GM18517 (cell line): ENCODE data around the gene TDRD7.

Source experiments
- ATAC-seq: cut with Tn5 transposase; IDR thresholded peaks from one replicate; pipeline ENCODE4 v1.9.1; 2021; ENCODE audit warnings: mild to moderate bottlenecking, moderate library complexity; ENCODE audit not compliant: unreplicated experiment

TDRD7 gene

GRCh38 chr9:97386733-97387503, 25.0 kb upstream of the TDRD7 start:
- ATAC-seq, result peak; percentile 47

DNA sequence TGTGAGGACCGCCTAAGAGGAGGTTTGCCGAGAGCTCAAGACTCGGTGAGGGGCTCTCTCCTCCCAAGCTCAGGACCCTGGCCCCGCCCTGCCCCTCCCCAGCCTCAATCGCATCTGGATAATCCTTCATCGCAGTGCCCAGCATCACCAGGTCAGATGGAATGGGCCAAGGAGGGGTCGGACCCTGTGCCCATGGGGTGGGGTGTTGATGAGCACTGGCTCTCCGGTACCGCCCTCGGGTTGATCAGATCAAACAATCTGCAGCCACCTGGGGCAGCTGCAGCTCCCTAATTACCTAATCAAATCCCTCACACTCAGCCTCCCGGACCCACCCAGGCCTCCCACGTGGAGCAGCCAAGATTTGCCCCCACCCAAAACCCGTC, 24.4 kb upstream of the TDRD7 start:
- ATAC-seq, result no peak

DNA sequence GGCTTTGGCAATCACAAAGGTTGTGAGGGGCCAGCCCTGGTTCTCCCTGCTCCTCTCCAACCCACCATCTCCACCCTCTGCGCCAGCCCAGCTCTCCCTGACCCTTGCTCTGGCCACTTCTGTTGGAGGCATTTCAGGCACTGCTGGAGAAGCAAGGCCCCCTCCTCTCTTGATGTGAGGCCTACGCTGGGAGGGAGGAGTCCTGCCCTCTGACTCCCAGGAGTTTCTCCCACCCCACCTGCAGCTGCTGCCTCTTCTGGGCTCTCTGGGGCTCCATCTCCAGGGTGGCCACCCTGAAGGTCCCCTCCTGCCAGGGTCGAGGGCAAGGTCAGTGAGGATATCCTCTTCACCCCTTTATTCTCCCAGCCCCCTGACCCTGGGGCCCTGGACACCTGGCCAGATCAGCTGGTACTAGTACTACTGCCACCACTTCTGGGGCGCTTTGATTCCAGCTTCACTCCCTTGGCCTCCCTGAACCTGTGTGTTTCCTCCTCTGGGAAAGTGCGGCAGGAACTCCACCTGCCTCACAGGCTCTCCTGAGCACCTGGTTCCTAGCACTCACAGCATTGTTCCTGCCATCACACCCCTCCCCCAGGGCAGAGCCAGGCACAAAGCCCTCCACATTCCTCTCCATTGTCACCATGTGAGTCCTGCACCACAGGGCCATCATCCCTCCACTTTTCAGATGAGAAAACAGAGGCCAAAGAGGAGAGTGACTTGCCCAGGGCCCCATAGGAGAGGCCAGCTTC, 23.8 kb upstream of the TDRD7 start:
- peak; percentile 14 for ATAC-seq

DNA sequence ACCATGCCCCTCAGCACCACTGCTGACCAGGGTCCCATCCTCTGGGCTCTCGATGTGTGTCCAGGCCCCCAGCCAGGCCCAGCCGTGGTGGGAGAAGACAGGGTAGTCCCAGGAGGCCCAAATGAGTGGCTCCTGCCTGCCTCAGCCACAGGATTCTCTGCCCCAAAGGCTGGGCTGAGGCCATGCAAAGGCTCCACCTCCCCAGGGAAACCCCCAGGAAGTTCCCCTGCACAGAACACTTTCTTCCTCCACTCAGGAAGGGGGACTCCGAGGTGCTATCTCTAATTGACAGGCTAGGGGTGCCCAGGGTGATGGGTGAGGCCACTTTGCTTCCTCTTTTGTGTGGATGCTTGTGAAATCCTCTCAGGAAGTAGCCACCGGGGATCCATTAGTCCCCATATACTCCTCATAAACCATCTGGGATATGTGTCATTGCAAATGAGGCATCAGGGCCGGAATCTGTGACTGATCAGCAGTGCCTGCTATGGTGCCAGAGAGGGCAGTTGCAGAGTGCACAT, 23.1 kb upstream of the TDRD7 start:
- peak; percentile 72 for ATAC-seq

GRCh38 chr9:97389249-97389648, 22.6 kb upstream of the TDRD7 start:
- no peak for ATAC-seq

- no peak for ATAC-seq
Measured at GRCh38 chr9:97390791-97391406, 21.0 kb upstream of the TDRD7 start.

DNA sequence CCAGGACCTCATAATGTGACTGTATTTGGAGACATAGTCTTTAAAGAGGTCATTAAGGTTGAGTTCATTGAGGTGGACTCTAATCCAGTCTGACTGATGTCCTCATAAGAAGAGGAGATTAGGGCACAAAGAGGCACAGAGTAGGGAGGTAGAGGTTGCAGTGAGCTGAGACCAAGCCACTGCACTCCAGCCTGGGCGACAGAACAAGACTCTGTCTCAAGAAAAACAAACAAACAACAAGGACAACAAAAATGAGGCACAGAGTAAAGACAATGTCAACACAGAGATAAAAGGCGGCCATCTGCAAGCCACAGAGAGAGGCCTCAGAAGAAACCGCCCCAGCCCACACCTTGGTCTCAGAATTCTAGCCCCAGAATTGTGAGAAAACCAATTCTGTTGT, 17.0 kb upstream of the TDRD7 start:
- ATAC-seq, result no peak

DNA sequence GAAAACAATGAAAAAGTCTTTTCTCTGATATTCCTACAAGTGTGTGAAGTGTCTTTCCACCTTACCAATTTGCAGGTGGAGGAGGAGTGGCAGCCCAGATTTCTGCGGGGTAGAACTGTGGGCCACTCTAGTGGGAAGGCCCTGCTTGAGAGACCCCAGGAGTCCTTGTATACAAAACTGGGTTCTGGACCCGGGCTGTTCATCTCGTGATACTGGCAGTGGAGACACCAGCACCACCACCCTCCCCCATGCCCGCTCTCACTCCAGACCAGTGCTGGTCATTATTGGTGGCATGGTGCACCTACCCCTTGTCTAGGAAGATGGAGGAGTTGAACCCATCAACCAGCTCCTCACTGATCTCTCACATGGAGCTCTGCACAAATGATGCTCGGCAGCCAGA, 16.2 kb upstream of the TDRD7 start:
- no peak for ATAC-seq

DNA sequence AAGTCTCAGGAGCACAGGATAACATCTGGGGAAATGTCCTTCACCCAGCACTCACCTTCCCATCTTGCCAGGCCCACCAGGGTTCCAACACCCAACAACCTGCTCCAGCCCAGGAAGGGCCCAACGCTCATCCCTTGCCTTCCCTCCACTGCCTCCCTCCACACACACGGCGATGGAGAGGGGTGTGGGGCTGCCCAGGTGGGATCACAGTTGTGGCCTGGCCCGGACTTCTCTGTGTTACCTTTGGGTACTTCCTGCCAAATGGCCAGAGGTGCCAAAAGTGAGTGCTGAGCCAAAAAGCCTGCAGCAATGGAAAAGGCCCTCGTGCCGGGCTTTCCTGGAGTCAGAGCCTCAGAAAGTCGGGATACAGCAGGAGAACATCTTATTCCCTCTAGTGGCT, 15.6 kb upstream of the TDRD7 start:
- no peak for ATAC-seq

DNA sequence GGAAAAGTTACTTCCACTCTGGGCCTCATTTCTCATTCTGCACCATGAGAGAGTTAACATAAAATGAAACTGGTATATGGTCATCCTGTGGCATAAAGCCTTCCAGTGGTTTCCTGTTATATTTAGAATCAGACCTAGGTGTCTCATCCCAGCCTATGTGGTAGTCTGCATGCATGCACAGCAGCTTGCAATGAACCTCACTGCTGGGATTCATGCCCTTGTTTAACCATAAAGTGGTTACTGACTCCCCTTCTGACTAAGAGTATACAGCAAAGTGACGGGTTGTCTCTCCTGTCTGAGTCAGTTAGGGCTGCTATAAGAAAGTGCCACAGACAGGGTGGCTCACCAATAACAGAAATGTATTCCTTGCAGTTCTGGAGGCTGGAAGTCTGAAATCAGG, 14.7 kb upstream of the TDRD7 start:
- no peak for ATAC-seq

- no peak for ATAC-seq
Measured at GRCh38 chr9:97398999-97399758, 12.7 kb upstream of the TDRD7 start.

DNA sequence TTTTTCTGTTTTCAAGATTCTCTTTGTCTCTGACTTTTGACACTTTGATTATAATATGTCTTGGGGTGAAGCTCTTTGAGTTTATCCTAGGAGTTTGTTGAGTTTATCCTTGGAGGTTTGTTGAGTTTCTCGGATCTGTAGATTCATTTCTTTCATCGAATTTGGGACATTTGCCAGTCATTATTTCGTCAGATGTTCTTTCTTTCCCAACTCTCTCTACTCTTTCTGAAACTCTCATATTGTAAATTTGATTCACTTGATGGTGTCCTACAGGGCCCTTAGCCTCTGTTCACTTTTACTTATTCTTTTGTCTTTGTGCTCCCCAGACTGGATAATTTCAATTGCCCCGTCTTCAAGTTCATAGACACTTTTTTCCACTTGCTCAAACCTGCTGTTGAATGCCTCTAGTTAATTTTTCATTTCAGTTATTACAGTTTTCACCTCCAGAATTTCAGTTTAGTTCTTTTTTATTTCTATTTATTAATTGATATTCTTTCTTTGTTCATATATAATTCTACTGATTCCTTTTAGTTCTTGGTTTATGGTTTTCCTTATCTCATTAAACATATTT, 8.1 kb upstream of the TDRD7 start:
- ATAC-seq, result no peak

DNA sequence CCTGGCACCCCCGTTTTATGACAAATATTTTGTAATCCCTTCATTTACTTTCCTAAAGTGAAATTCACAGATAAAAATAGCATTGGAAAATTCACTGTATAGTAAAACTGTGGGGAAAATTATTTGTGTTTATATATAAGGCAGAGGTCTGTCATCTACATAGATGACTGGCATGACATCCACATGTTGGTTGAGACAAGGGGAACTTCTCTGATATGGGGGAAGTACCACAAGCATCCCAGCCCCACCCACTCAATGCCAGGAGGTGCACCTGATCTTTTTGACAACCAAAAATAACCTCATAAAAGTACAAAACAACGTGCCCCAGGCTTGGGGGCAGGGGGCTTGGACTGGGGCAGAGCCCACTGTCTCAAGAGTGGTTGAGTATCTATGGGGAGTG, 6.3 kb upstream of the TDRD7 start:
- ATAC-seq, result no peak

DNA sequence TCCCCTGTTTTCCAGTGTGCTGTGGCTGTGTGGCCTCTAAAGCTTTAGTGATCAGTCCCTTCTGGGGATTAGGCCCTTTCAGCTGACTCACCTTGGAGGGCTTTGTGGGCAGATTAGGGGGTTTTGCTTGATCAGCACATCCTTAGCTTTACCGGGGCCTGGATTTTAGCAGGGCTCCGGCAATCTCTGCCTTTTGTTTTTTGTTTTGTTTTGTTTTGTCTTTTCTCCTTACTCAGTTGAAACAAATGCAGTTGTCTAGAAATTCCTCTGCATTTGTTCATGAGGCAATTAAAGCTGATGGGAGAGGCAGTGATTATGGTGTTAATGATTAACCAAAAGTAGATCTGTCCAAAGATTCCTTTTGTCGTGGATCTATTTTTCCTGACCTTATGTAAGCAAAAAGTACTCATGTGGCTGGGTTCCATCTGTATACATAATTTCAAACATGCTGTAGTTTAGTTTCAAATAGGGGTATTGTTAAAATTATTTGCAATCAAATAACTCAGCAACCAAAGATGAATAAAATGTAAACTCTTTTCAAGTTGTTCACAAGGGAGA, 5.2 kb upstream of the TDRD7 start:
- no peak for ATAC-seq

DNA sequence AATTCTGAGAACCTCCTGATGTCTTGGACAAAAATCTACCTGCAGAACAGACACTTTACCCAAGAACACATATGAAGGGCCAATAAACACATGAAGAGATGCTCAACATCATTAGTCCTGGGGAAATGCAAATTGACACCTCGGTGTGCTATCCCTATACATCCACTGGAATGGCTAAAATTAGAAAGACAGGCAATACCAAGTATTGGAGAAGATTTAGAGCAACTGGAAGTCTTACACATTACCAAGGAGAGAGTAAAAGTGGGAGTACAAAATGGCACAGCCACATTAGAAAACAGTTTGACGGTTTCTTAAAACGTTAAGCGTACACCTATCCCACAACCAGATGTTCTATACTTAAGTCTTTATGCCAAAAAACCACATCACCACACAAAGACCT, 3.3 kb upstream of the TDRD7 start:
- no peak for ATAC-seq

DNA sequence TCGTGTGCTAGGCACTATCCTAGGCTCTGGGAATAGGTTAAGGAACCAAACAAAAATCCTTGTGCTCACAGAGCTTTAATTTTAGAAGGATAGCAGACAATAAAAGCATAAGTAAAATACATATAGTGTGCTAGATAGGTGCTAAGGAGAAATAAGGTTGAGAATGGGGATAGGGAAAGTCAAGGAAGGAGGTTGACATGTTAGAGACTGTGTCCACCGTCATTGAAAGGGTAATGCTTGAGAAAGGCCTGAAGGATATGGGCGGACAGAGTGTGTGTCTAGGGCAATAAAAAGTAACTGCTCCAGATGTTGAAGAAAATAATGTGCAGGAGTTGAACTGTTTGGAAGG, 482 bp upstream of the TDRD7 start:
- ATAC-seq, result no peak

GRCh38 chr9:97412626-97413385, 910 bp downstream of the TDRD7 start:
- peak; percentile 14 for ATAC-seq

GRCh38 chr9:97413462-97413861, 1.6 kb downstream of the TDRD7 start:
- ATAC-seq, result no peak

DNA sequence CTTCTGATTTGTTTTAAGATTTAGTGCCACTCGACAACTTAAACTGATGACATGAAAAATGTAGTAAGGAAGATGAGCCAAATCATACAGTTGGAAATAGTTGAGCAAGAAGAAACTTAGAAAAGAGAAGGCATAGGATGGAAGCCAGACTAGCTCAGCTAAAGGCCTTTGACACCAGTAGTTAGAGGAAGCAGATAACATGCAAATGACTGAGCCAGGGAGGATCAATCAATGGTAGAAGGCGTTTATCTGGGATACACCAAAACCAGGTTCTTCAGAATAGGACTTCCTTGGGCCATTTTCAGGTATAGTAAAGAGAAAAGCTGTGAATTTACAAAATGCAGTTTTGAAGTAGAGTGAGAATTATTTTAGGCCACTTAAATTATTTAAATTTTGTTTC, 3.2 kb downstream of the TDRD7 start:
- no peak for ATAC-seq

- ATAC-seq, result no peak
Measured at GRCh38 chr9:97418880-97419279, 7.0 kb downstream of the TDRD7 start.
